Activated CD8-positive, alpha-beta T cell treated with anti-CD3 and anti-CD28 coated beads, Interleukin-2, amount 10 ng/mL, durations not matched to agents 7 days and 5 days (primary cell): ENCODE measurements around the gene AKIP1. TPM values are rescaled to one million over a fixed set of nuclear protein-coding genes. Genes with fewer than 3 reads are reported as not detected.
"Not testable (repeated sequence)": the region's sequence is repeated elsewhere in the genome, so short reads cannot be mapped to it uniquely, and the experiment has no call there.

Experiments
- ATAC-seq: fragments of 150-1000 bp; cut with Tn5 transposase; one replicate; pipeline ENCODE4 v1.10.0; 2021; ENCODE audit warnings: moderate library complexity
- CTCF ChIA-PET: fragments of 350-600 bp; sonication (Branson Sonifier 250); formaldehyde crosslinking; loops from one replicate; lab custom pipeline; 2021; ENCODE audit warnings: antibody characterized with exemption; lab: Charles Lee
- POLR2A ChIA-PET: fragments of 350-600 bp; sonication (Branson Sonifier 250); formaldehyde crosslinking; loops from one replicate; lab custom pipeline; 2021; ENCODE audit warnings: antibody characterized with exemption; lab: Charles Lee
- DNase-seq: peaks from one replicate; pipeline ENCODE4 v3.0.0-alpha.2; 2020
- H3K27ac Mint-ChIP-seq: one replicate; pipeline ENCODE4 v1.8.0; 2021; ENCODE audit warnings: mild to moderate bottlenecking, mixed read lengths
- H3K27me3 Mint-ChIP-seq: one replicate; pipeline ENCODE4 v1.8.0; 2021; ENCODE audit warnings: low read depth, mixed read lengths
- H3K36me3 Mint-ChIP-seq: one replicate; pipeline ENCODE4 v1.8.0; 2021; ENCODE audit warnings: low read depth, mixed read lengths
- H3K4me1 Mint-ChIP-seq: one replicate; pipeline ENCODE4 v1.8.0; 2021; ENCODE audit warnings: low read depth, mixed read lengths
- H3K4me3 Mint-ChIP-seq: one replicate; pipeline ENCODE4 v1.8.0; 2021; ENCODE audit warnings: mild to moderate bottlenecking, mixed read lengths
- H3K9me3 Mint-ChIP-seq: one replicate; pipeline ENCODE4 v1.8.0; 2022; ENCODE audit warnings: mixed read lengths; ENCODE audit not compliant: insufficient read depth
- total RNA-seq, 2 experiments: library from RNA; stranded (reverse); gene quantifications; one replicate each; pipeline ENCODE4 v1.2.3, GENCODE V29; 2021

AKIP1 gene
- total RNA-seq, 2 experiments from 2014 or later: 26.8 to 27.2 TPM

DNA sequence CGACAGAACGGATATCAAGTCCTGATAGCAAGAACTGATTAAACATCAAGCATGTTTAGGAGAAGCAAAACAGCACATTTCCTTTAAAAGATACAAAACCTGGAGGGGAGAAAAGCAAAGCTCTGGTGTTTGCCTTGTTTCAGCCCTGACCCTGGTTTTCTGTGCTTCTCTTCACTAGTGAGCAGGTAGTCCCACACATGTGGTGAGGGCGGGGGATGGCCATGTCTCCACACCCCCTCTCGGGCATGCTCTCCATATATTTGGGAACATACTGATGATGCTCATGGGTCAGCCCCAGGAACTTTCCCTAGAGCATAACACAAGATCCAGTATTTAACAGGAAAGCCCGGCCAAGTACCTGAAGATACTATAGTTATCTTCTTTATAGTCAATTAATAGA lies 11.7 kb downstream of the AKIP1 start:
- DNase-seq (no peak), ATAC-seq (no peak)
- Mint-ChIP-seq H3K36me3 (peaks cover 28% of the 10 kb centered on the region), H3K27me3 (no peaks in the 10 kb centered on the region), H3K4me1 (no peaks in the 10 kb centered on the region), H3K27ac (no peak overlapping the region), H3K4me3 (no peak overlapping the region), H3K9me3 (no peaks in the 10 kb centered on the region)
- ChIA-PET CTCF (interaction anchor here (0.6 kb wide), 1 partner anchor 827 kb away, joined by 3 read pairs; no protein-coding TSS in a partner anchor), POLR2A (no interaction called here)

DNA sequence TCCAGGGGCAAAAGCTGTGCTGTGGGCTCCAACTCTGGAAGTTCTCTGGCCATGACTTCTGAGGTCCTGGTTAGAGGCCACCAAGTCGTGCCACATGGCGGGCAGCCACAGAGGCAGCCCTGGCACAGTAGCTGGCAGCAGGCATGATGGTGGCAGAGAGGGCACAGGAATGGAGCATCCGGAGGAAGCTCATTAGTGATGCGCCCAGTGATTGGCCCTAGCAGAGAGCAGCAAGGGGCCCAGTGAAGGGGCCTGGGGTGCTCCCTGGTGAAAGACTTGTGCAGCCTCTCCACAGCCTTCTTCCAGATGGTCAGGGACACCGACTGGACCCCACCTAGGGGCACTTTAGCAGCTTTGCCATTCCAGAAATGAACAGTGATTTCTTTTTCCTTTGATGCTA lies 14.7 kb downstream of the AKIP1 start:
- CTCF ChIA-PET: interaction anchor here (1.2 kb wide), 1 partner anchor 34 kb away, joined by 3 read pairs; no protein-coding TSS in a partner anchor

DNA sequence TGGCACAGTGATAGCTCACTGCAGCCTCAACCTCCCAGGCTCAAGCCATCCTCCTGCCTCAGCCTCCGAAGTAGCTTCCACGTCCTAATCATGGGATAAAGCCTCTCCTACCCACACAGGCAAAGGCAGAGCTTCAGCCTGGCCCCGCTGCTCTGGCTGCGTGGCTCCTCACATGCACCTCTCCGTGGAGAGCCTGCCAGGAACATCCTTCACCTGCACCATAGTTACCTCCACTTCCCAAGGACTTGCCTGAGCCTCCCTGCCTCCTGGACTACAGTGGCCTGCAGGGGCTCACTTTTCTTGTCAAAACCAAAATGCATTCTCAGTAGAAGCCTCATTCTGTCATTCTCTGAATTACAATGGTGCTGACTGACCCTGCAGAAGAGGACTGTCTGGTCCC lies 15.2 kb downstream of the AKIP1 start:
- ATAC-seq (no peak), DNase-seq (no peak)
- no peaks in the 10 kb centered on the region for H3K27me3 Mint-ChIP-seq
- H3K36me3 Mint-ChIP-seq: peaks cover 14% of the 10 kb centered on the region
- CTCF ChIA-PET: no interaction called here
- no peak overlapping the region for H3K27ac Mint-ChIP-seq
- no peak overlapping the region for H3K4me3 Mint-ChIP-seq
- no peaks in the 10 kb centered on the region for H3K9me3 Mint-ChIP-seq
- no peaks in the 10 kb centered on the region for H3K4me1 Mint-ChIP-seq
- POLR2A ChIA-PET: interaction anchor here (1.4 kb wide), 1 partner anchor 38 kb away, joined by 9 read pairs; the partner anchor contains the start of gene TMEM9B

More for the DNA sequence above, 14.7 kb downstream of the AKIP1 start:
- Mint-ChIP-seq H3K27me3 (no peaks in the 10 kb centered on the region), H3K27ac (no peak overlapping the region), H3K36me3 (peaks cover 15% of the 10 kb centered on the region), H3K4me1 (no peaks in the 10 kb centered on the region), H3K4me3 (no peak overlapping the region), H3K9me3 (no peaks in the 10 kb centered on the region)
- POLR2A ChIA-PET: interaction anchor here (1.4 kb wide), 1 partner anchor 38 kb away, joined by 9 read pairs; the partner anchor contains the start of gene TMEM9B
- no peak for DNase-seq
- no peak for ATAC-seq

GRCh38 chr11:8927233-8927632 lies 16.2 kb downstream of the AKIP1 start:
- CTCF ChIA-PET: interaction anchor here (0.8 to 1.0 kb wide), 2 partner anchors 12 to 32 kb away, joined by 4 read pairs; no protein-coding TSS in a partner anchor
- POLR2A ChIA-PET: no interaction called here
- H3K27ac Mint-ChIP-seq: no peak overlapping the region
- DNase-seq (no peak), ATAC-seq (no peak)
- H3K4me1 Mint-ChIP-seq: no peaks in the 10 kb centered on the region
- H3K36me3 Mint-ChIP-seq: peaks cover 6% of the 10 kb centered on the region
- H3K27me3 Mint-ChIP-seq: no peaks in the 10 kb centered on the region
- no peak overlapping the region for H3K4me3 Mint-ChIP-seq
- no peaks in the 10 kb centered on the region for H3K9me3 Mint-ChIP-seq

- ChIA-PET POLR2A (interaction anchor here (1.3 kb wide), 1 partner anchor 35 kb away, joined by 3 read pairs; no protein-coding TSS in a partner anchor), CTCF (interaction anchor here (0.8 to 1.0 kb wide), 2 partner anchors 13 to 31 kb away, joined by 4 read pairs; no protein-coding TSS in a partner anchor)
- H3K27me3 Mint-ChIP-seq: no peaks in the 10 kb centered on the region
- peaks cover 3% of the 10 kb centered on the region for H3K36me3 Mint-ChIP-seq
- H3K27ac Mint-ChIP-seq: no peak overlapping the region
- ATAC-seq (no peak), DNase-seq (no peak)
- no peak overlapping the region for H3K4me3 Mint-ChIP-seq
- no peaks in the 10 kb centered on the region for H3K4me1 Mint-ChIP-seq
- no peaks in the 10 kb centered on the region for H3K9me3 Mint-ChIP-seq
Observed at GRCh38 chr11:8928205-8928604, 17.2 kb downstream of the AKIP1 start.

DNA sequence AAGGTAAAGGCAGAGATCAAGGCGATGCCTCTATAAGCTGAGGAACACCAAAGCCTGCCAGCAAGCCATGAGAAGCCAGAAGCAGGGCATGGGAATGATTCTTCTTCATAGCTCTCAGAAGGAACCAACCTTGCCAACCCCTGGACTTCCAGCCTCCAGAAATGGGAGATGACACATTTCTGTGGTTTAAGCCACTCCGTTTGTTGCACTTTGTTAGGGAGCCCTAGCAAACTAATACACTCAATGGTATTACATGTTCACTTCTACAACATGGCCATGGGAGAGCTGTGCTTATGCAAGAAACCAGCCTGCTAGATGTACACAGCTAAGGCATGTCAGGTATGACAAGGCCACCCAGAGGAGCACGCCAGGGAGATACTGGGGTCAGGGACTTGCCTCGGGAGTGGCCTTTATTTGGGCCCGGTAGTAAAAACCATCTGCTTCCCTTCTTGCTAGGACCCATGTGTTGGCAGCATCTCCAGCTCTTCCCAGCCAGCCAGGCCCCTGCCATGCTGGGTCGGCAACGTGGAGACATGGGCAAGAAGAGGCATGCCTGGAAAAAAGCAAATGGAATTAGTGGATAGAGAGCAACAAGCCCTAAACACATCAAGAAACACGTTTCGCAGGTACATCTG lies 18.1 kb downstream of the AKIP1 start:
- Mint-ChIP-seq H3K4me3 (no peak overlapping the region), H3K9me3 (no peaks in the 10 kb centered on the region), H3K27me3 (no peaks in the 10 kb centered on the region), H3K27ac (no peak overlapping the region), H3K4me1 (no peaks in the 10 kb centered on the region), H3K36me3 (no peaks in the 10 kb centered on the region)
- ChIA-PET POLR2A (interaction anchor here (1.3 kb wide), 1 partner anchor 35 kb away, joined by 3 read pairs; no protein-coding TSS in a partner anchor), CTCF (interaction anchor here (1.4 kb wide), 1 partner anchor 31 kb away, joined by 3 read pairs; no protein-coding TSS in a partner anchor)
- no peak for ATAC-seq
- DNase-seq: no peak

DNA sequence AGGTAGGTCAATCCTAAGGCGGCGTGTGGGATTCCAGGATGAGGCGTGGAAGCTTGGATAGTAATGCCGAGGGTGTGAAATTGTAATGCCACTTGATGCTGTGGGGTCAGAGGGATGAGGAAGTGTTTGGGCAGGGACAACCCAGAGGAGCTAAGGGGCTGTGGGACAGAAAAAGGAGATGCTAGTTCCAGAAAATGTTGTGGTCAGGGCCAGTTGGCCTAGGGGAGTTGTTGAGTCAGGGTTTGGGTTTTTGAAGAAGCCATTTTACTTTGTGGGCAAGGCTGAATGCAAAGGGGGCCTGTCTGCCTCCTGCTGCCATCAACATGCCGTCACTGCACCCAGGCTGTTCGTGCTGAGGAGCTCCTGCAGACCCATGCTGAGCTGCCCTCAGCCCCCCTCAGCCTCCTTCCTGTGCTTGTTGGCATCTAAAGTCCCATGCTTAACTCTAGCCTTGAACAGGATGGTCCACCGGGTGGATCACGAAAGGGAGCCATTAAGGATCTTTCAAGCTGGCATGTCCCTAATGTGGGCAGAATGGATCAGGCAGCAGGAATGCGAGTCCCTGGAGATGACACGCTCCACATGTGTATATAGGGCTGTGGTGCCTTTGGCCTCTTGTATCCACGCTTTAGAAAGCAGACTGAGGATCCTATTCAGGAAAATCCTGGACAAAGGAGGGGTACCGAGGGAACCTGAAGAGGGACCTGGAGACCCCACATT lies 19.6 kb downstream of the AKIP1 start:
- POLR2A ChIA-PET: no interaction called here
- no peaks in the 10 kb centered on the region for H3K9me3 Mint-ChIP-seq
- ATAC-seq: no peak
- H3K27ac Mint-ChIP-seq: no peak overlapping the region
- no peak overlapping the region for H3K4me3 Mint-ChIP-seq
- CTCF ChIA-PET: interaction anchor here (1.2 kb wide), 1 partner anchor 104 kb away, joined by 3 read pairs; no protein-coding TSS in a partner anchor
- no peak for DNase-seq
- H3K4me1 Mint-ChIP-seq: no peaks in the 10 kb centered on the region
- H3K27me3 Mint-ChIP-seq: no peaks in the 10 kb centered on the region
- H3K36me3 Mint-ChIP-seq: no peaks in the 10 kb centered on the region

- H3K9me3 Mint-ChIP-seq: no peaks in the 10 kb centered on the region
- ATAC-seq (no peak), DNase-seq (no peak)
- no peak within 1 kb of the TSS for H3K4me3 Mint-ChIP-seq
- H3K27me3 Mint-ChIP-seq: no peaks in the 10 kb centered on the region
- ChIA-PET CTCF (interaction anchor here (1.0 kb wide), 1 partner anchor 18 kb away, joined by 3 read pairs; no protein-coding TSS in a partner anchor), POLR2A (no interaction called here)
- H3K27ac Mint-ChIP-seq: no peak within 1 kb of the TSS
- no peaks in the 10 kb centered on the region for H3K4me1 Mint-ChIP-seq
- H3K36me3 Mint-ChIP-seq: no peaks in the 10 kb centered on the region
Observed at GRCh38 chr11:8932564-8933180, 21.7 kb downstream of the AKIP1 start, which contains the start of gene C11orf16. Gene C11orf16, minus strand, starts transcription at chr11:8932947. Its CDS starts 639 bp downstream, at chr11:8932308.

DNA sequence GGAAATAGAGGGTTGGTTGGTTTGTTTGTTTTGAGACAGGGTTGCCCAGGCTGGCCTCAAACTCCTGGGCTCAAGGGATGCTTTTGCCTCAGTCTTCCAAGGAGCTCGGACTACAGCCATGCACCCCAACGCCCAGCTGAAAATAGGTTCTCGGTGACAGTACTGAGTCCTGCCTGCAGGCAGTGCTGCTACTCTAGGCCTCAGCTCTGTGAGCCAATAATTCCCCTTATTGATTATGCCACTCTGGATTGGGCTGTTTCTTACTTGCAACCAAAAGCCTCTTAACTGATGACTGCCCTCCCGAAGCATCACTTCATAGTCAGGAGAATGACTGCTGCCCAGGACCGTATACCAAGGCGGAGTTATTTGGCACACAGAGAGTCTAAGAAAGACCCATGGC lies 22.9 kb downstream of the AKIP1 start:
- DNase-seq (no peak), ATAC-seq (no peak)
- Mint-ChIP-seq H3K27ac (no peak overlapping the region), H3K4me3 (no peak overlapping the region), H3K9me3 (no peaks in the 10 kb centered on the region), H3K4me1 (no peaks in the 10 kb centered on the region), H3K27me3 (no peaks in the 10 kb centered on the region), H3K36me3 (no peaks in the 10 kb centered on the region)
- POLR2A ChIA-PET: interaction anchor here (0.7 kb wide), 1 partner anchor 23 kb away, joined by 3 read pairs; no protein-coding TSS in a partner anchor
- CTCF ChIA-PET: interaction anchor here (1.2 kb wide), 1 partner anchor 25 kb away, joined by 5 read pairs; no protein-coding TSS in a partner anchor

GRCh38 chr11:8934742-8935488 lies 23.9 kb downstream of the AKIP1 start:
- ChIA-PET CTCF (interaction anchor here (1.0 to 1.2 kb wide), 2 partner anchors 20 to 21 kb away, joined by 3 read pairs; no protein-coding TSS in a partner anchor), POLR2A (interaction anchor here (0.7 kb wide), 1 partner anchor 24 kb away, joined by 3 read pairs; no protein-coding TSS in a partner anchor)
- Mint-ChIP-seq H3K27me3 (no peaks in the 10 kb centered on the region), H3K9me3 (no peaks in the 10 kb centered on the region), H3K4me1 (no peaks in the 10 kb centered on the region), H3K36me3 (no peaks in the 10 kb centered on the region), H3K27ac (no peak overlapping the region), H3K4me3 (no peak overlapping the region)
- no peak for DNase-seq
- ATAC-seq: no peak

- CTCF ChIA-PET: interaction anchor here (1.0 to 1.2 kb wide), 2 partner anchors 21 to 22 kb away, joined by 3 read pairs; no protein-coding TSS in a partner anchor
- H3K9me3 Mint-ChIP-seq, H3K27me3 Mint-ChIP-seq, DNase-seq, POLR2A ChIA-PET, H3K4me1 Mint-ChIP-seq, H3K4me3 Mint-ChIP-seq, H3K27ac Mint-ChIP-seq, ATAC-seq, H3K36me3 Mint-ChIP-seq: not testable (repeated sequence)
Observed at GRCh38 chr11:8935789-8936188, 24.8 kb downstream of the AKIP1 start.
